H1 (cell line): ENCODE measurements around the gene INIP. TPM values are rescaled to one million over a fixed set of nuclear protein-coding genes. Genes with fewer than 3 reads are reported as not detected.

Experiments used
- ASH2L ChIP-seq: fragments of 200-600, 300-600 bp; sonication (generic); IDR thresholded peaks from one replicate; pipeline ENCODE4 v1.7.1; 2017; ENCODE audit warnings: low read length
- ATF2 ChIP-seq: IDR thresholded peaks from 2 replicates; pipeline ENCODE4 v1.6.1; 2012; ENCODE audit warnings: low read length, inconsistent platforms
- BRCA1 ChIP-seq: IDR thresholded peaks from 2 replicates; pipeline ENCODE4 v1.6.1; 2012; ENCODE audit warnings: low read depth, low read length, improper control_type of control experiment
- CBX5 ChIP-seq: fragments of 300-800, 300-1000 bp; sonication (generic); IDR thresholded peaks from 2 replicates; pipeline ENCODE4 v1.7.1; 2016; ENCODE audit warnings: antibody characterized with exemption, low read length, low read depth
- CHD1 ChIP-seq: IDR thresholded peaks from 2 replicates; pipeline ENCODE4 v1.6.1; 2012; ENCODE audit warnings: low read depth, low read length, improper control_type of control experiment
- CREB1 ChIP-seq: IDR thresholded peaks from 2 replicates; pipeline ENCODE4 v1.6.1; 2012; ENCODE audit warnings: inconsistent platforms
- EGR1 ChIP-seq: IDR thresholded peaks from 2 replicates; pipeline ENCODE4 v1.6.1; 2011; ENCODE audit warnings: low read depth, low read length, borderline replicate concordance
- EP300 ChIP-seq, 2 experiments: IDR thresholded peaks; 1 replicate in 1 of 2; 2 replicates in 1 of 2; pipeline ENCODE4 v1.6.1; 2011 to 2012; ENCODE audit warnings: low read depth in 2 of 2, low read length in 2 of 2, mild to moderate bottlenecking in 2 of 2, borderline replicate concordance in 1 of 2, inconsistent platforms in 1 of 2, moderate library complexity in 1 of 2
- GABPA ChIP-seq: IDR thresholded peaks from 2 replicates; pipeline ENCODE4 v1.6.1; 2011; ENCODE audit warnings: mild to moderate bottlenecking, low read length, moderate library complexity, borderline replicate concordance; ENCODE audit not compliant: insufficient read depth
- GTF2F1 ChIP-seq: IDR thresholded peaks from 2 replicates; pipeline ENCODE4 v1.6.1; 2012; ENCODE audit warnings: low read depth, low read length, improper control_type of control experiment, borderline replicate concordance
- HDAC2 ChIP-seq, 2 experiments: fragments of 300-600 bp in 1 of 2; sonication (generic) in 1 of 2; IDR thresholded peaks; 2 replicates each; pipeline ENCODE4 v1.6.1; 2011 to 2012; ENCODE audit warnings: low read depth in 2 of 2, low read length in 2 of 2, mild to moderate bottlenecking in 2 of 2, moderate library complexity in 2 of 2, borderline replicate concordance in 1 of 2, inconsistent platforms in 1 of 2
- JUN ChIP-seq: IDR thresholded peaks from 2 replicates; pipeline ENCODE4 v1.6.1; 2011; ENCODE audit warnings: low read depth, mild to moderate bottlenecking, improper control_type of control experiment, low read length
- KDM1A ChIP-seq: fragments of 200-600, 300-600 bp; sonication (generic); IDR thresholded peaks from 2 replicates; pipeline ENCODE4 v1.7.1; 2016; ENCODE audit warnings: mild to moderate bottlenecking, low read length, borderline replicate concordance
- POLR2A ChIP-seq, 2 experiments: IDR thresholded peaks; 1 replicate in 1 of 2; 2 replicates in 1 of 2; pipeline ENCODE4 v1.6.1; 2011; ENCODE audit warnings: low read depth in 2 of 2, low read length in 2 of 2, mild to moderate bottlenecking in 2 of 2; ENCODE audit errors: control extremely low read depth in 1 of 2
- POLR2AphosphoS5 ChIP-seq: IDR thresholded peaks from 2 replicates; pipeline ENCODE4 v1.6.1; 2011; ENCODE audit warnings: low read depth, low read length
- RAD21 ChIP-seq, 2 experiments: IDR thresholded peaks in 1 of 2; conservative IDR thresholded peaks in 1 of 2; 2 replicates each; pipeline ENCODE4 v1.6.1; 2011; ENCODE audit warnings: low read depth in 2 of 2, low read length in 2 of 2, improper control_type of control experiment in 1 of 2, inconsistent platforms in 1 of 2, mild to moderate bottlenecking in 1 of 2, moderate library complexity in 1 of 2
- RFX5 ChIP-seq: IDR thresholded peaks from 2 replicates; pipeline ENCODE4 v1.6.1; 2011; ENCODE audit warnings: low read depth, low read length, improper control_type of control experiment, borderline replicate concordance
- SIN3A ChIP-seq, 2 experiments: IDR thresholded peaks in 1 of 2; conservative IDR thresholded peaks in 1 of 2; 2 replicates each; pipeline ENCODE4 v1.6.1; 2011 to 2012; ENCODE audit warnings: low read length in 2 of 2, improper control_type of control experiment in 1 of 2, low read depth in 1 of 2, mild to moderate bottlenecking in 1 of 2
- SIRT6 ChIP-seq: IDR thresholded peaks from one replicate; pipeline ENCODE4 v1.7.1; 2012; ENCODE audit warnings: low read length, inconsistent platforms
- SP4 ChIP-seq: IDR thresholded peaks from 2 replicates; pipeline ENCODE4 v1.6.1; 2012; ENCODE audit warnings: low read length, inconsistent platforms
- SRF ChIP-seq: IDR thresholded peaks from 2 replicates; pipeline ENCODE4 v1.6.1; 2011; ENCODE audit warnings: mild to moderate bottlenecking, low read depth, low read length, moderate library complexity
- TAF1 ChIP-seq: IDR thresholded peaks from 2 replicates; pipeline ENCODE4 v1.6.1; 2011; ENCODE audit warnings: mild to moderate bottlenecking, low read depth, low read length
- ZNF274 ChIP-seq: IDR thresholded peaks from 2 replicates; pipeline ENCODE4 v1.7.0; 2012; ENCODE audit warnings: low read length, borderline replicate concordance; ENCODE audit errors: extremely low read depth
- polyA plus RNA-seq, 7 experiments: library from polyadenylated mRNA; depleted of rRNA in 3 of 7; stranded (reverse) in 5 of 7; unstranded in 2 of 7; fragments of >200 nt in 5 of 7; fragments of 200-250 nt in 2 of 7; gene quantifications; 1 replicate in 5 of 7; 2 replicates in 1 of 7; 4 replicates in 1 of 7; pipeline versions ENCODE4 v1.2.1 to v1.2.3, GENCODE V29; 2011 to 2013; ENCODE audit warnings: missing spikeins in 2 of 7, mixed read lengths in 2 of 7
- total RNA-seq: library from RNA; stranded (reverse); fragmentation: NEBNext Ultra II Directional; extraction: Animal tissue kit (Norgen Biotek cat#: 25700); gene quantifications from 2 replicates; pipeline ENCODE4 v1.2.1, GENCODE V29; 2021

The INIP gene
- total and polyA plus RNA-seq, 2 of the 8 experiments (the other 6 are each of a cell fraction or from before 2014, with no cell fraction given), result 10.7 to 18.3 TPM

DNA sequence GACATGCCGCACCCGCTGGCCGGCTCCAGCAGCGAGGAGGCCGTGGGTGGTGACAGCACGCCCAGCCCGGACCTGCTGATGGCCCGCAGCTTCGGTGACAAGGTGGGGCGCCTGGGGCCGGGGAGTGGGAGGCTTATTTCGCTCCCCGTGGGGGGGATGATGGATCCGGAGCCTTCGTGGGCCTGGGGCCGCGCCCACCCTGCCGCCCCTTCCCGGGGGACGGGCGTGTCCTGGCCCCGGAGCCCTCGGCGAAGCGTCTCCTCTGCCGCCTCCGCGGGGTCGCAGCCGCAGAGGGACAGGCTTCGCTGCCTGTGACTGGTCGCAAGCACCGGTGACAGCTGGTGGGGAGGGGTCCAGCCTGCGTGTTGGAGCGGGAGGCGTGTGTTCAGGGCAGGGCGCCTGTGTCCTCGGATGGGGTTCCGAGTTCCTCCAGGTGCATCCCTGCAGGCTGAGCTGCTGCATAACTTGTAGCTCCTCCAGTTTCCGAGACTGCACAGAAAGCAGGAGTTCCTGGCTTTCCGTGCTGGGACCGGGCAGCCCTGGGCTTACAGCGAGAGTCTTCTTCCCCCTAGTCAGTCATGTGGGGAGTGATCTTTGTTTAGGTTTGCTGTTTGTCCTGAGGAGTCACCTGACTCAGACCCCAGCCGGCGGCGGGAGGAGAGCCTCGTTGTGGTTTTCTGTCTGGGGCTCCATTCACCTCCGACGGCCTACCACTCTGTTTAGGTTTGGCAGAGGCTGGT is 33.3 kb upstream of the INIP start (continued):
- TF ChIP-seq ATF2, result 0 out of 2 replicates have a peak, but pooled peaks have one; percentile 41
- TF ChIP-seq CHD1, result no peak
- TF ChIP-seq POLR2A (IDR thresholded peaks at IDR 0.05; ENCODE audit: control extremely low read depth in 1 of 2, low read depth in 2 of 2, low read length in 2 of 2), result peak in 1 of 2 experiments; percentile 77; a peak in 2 of 3 replicates
- TF ChIP-seq SP4, result no peak; the same call in 1 of the 2 replicates
- TF ChIP-seq JUN, result no peak
- TF ChIP-seq ZNF274, result no peak
- no peak for TF ChIP-seq GTF2F1
- no peak for TF ChIP-seq RAD21 (IDR thresholded peaks at IDR 0.05 in 1 of 2, conservative IDR thresholded peaks at IDR 0.05 in 1 of 2; ENCODE audit: low read depth in 2 of 2, low read length in 2 of 2)
- no peak for TF ChIP-seq RFX5
- 0 out of 2 replicates have a peak, but pooled peaks have one; percentile 44 for TF ChIP-seq POLR2AphosphoS5
- no peak for TF ChIP-seq KDM1A
- no peak for TF ChIP-seq SIRT6
- no peak for TF ChIP-seq BRCA1
- no peak for TF ChIP-seq CBX5
- no peak for TF ChIP-seq EGR1
- peak; percentile 37 to 90; a peak in 2 of 4 replicates for TF ChIP-seq HDAC2 (IDR thresholded peaks at IDR 0.05; ENCODE audit: borderline replicate concordance in 1 of 2, low read depth in 2 of 2, low read length in 2 of 2)
- no peak for TF ChIP-seq SRF
- peak; percentile 29 for TF ChIP-seq ASH2L
- no peak for TF ChIP-seq EP300 (IDR thresholded peaks at IDR 0.05; ENCODE audit: borderline replicate concordance in 1 of 2, low read depth in 2 of 2, low read length in 2 of 2)
- 0 out of 2 replicates have a peak, but pooled peaks have one; percentile 10 for TF ChIP-seq CREB1
- TF ChIP-seq SIN3A (conservative IDR thresholded peaks at IDR 0.05 in 1 of 2, IDR thresholded peaks at IDR 0.05 in 1 of 2; ENCODE audit: low read depth in 1 of 2, low read length in 2 of 2), result peak in 1 of 2 experiments; percentile 91; a peak in 3 of 4 replicates
- TF ChIP-seq GABPA, result no peak
- peak; percentile 84 for TF ChIP-seq TAF1
